Activated naive CD4-positive, alpha-beta T cell treated with anti-CD3 and anti-CD28 coated beads, Interleukin-2, amount 50 U/mL, for 16 hours (primary cell): ENCODE measurements around the gene SPAG5.

Source experiments
- DNase-seq: peaks from one replicate; pipeline ENCODE4 v3.0.0-alpha.2; 2020

Gene SPAG5

GRCh38 chr17:28544402-28545140 is 54.3 kb downstream of the SPAG5 start:
- DNase-seq: no peak

- no peak for DNase-seq
Observed at GRCh38 chr17:28541439-28541838, 57.4 kb downstream of the SPAG5 start.

DNA sequence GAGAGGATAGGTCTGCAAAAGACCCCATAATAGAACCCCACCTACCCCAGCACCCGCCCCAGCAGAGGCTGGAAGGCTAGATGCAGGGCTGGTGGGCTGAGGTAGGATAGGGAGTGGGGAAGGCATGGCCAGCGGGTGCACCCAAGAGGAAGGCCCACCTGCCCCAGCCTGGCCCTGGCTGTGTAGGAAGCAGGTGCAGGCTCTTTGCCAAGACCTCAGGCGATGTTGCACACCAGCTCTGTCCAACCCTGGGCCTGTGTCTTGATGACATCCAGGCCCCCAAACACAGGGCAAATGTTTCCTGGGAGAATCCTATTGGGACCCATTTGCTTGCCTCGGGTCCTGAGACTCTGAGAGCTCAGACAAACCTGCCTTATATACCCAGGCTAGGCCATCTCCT is 58.6 kb downstream of the SPAG5 start:
- no peak for DNase-seq

- DNase-seq: no peak
Observed at GRCh38 chr17:28538296-28538895, 60.4 kb downstream of the SPAG5 start.

DNA sequence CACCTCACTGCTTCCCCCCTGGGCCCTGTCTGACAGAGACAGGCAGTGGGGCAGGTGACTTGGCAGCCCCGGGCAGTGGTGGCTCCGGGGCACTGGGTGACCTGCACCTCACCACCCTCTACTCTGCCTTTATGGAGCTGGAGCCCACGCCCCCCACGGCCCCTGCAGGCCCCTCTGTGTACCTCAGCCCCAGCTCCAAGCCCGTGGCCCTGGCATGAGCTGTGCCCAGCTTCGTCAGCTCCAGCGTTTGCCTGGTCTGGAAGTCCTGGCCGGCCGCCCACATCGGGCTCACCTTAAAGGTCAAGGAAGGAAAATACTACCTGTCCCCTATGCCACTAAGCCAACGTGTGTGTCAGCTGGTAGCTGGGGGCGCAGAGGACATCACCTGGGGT is 61.6 kb downstream of the SPAG5 start:
- no peak for DNase-seq

- no peak for DNase-seq
Observed at GRCh38 chr17:28536532-28537218, 62.1 kb downstream of the SPAG5 start.

DNA sequence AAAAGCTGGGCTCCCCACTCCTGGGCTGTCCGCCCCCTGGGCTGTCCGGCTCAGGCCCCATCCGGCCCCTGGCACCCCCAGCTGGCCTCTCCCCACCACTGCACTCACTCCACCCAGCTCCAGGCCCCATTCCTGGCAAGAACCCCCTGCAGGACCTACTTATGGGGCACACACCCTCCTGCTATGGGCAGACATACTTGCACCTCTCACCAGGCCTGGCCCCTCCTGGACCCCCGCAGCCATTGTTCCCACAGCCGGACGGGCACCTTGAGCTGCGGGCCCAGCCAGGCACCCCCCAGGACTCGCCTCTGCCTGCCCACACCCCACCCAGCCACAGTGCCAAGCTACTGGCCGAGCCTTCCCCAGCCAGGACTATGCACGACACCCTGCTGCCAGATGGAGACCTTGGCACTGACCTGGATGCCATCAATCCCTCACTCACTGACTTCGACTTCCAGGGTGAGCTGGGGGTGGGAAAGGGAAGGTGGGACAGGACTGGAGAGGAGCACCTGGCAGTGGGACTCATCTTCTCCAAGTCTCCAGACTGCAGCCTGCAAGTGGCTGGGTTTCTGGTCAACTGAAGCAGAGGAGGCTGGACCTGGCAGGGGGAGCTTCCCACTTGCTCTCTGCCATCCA is 64.0 kb downstream of the SPAG5 start:
- DNase-seq: no peak

DNA sequence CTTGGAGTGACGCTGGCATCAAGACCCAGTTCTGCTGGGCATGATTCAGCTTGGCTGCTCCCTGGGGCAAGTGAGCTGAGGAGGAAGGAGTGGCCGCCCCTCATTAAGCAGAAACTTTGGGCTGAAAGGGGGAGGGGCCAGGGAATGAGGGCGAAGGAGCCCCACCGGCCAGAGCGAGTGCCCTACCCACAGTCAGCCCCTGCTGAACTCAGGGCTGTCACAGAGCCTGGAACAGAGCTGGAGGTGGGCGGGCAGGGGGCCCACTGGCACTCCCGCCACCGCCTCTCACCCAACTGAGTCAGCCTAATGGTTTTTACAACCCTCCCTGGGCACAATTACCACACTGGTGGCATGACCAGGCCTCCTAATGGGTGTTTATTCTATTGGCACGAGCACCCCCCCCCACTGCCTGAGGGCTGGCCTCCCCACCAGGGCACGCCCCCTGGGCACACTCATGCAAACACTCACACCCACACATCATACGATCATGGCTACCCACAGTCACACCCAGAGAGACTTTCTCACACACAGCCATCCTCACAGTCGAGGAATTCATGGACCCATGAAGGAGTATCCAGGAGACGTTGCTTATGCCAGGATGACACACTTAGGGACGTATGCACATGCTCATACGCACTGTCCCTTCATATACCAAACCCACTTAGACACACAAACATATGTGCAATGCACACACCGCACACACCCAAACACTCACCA is 65.6 kb downstream of the SPAG5 start:
- no peak for DNase-seq

DNA sequence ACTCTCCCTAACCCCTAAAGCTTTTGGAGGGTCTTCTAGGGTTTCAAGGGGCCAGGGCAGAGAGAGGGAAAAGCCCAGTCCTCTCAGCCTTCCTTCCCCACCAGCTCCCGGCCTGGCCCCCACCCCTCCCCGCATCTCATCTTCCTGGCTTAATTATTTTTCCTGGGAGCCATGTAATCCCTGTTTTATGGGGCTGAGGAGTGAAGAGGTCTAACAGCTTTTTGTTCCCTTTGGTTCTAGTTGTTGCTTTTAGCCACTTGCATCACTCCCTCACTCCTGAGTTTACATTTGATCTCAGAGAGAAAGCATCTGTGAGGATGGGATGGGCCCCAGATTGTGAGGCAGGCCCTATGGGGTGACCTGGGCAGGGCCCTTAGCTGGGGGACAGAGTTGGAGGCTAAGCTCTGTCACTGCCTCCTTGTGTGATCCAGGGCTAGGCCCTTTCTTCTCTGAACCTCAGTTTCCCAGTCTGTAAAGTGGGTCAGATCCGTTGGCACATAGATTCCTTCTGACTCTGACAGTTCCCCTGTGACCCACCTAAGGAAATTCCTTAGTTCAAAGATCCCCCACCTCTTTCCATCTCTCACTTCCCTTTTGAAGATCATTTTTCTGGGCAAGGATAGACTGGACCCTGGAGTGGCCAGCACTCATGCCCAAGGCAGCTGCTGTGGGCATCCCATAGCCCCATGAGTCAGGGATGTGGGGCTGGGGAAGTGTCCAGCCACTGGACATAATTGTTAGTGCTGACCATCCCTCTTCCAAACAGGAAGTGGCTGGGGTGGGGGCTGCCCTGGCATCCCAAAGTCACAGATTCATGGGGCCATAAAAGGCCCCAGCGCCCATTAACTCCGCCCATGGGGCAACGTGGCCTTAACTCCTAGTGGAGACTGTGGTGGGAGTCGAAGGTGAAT is 66.5 kb downstream of the SPAG5 start:
- no peak for DNase-seq

GRCh38 chr17:28530926-28531325 is 67.9 kb downstream of the SPAG5 start:
- DNase-seq: no peak

GRCh38 chr17:28530250-28530649 is 68.6 kb downstream of the SPAG5 start:
- no peak for DNase-seq

- DNase-seq: no peak
Observed at GRCh38 chr17:28529013-28529400, 69.8 kb downstream of the SPAG5 start.

DNA sequence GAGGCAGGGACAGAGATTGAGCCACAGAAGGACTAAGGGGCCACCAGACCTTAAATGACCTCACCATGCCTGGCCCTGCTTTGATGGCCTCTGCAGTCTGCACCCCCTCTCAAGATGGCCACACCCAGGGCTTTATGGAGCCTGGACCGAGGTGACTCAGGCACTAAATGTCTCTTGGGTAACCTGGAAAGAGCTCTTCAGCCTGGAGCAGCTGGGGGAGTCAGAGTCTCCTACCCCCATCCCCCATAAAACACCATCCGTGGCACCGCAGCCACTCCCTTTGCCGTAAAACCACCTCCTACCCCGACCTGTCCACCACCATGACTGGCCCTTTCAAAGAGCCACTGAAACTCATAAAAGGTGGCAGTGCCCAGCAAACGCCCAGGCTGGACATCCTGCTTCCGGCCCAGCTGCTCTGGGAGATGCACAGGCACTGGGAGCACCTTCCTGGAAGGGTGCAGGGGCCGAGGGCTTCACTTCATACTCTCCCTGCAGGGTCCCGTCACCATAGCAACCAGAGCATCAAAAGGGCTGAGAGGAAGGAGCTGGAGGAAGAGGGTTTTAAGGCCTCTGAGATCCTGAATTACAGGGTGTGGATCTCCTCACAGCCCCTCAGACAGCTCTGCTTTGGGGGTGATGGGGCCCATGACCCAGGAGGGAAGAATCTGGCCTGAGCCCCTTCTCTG is 70.4 kb downstream of the SPAG5 start:
- DNase-seq: no peak

DNA sequence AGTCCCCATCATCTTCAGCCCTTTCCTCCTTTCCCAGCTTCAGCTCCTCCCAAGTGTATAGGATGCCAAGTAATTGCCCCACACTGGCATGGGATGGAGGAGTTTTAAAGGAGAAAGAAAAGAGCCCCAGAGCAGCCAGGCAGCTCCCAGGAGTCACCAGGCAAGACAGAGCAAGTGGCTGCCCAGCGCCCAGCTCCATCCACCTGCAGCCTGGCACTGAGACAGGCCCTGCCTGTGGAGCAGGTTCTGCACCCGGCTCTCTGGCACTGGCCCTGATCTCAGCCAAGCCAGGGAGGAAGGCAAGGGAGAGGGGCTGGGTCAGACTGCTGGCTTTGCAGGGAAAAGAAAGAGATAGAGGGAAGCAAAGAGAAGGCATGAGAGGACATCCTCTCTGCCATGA is 71.0 kb downstream of the SPAG5 start:
- no peak for DNase-seq
